CD14-positive monocyte (primary cell): Measurements from ENCODE around the gene EGFR. TPM values are rescaled to one million over a fixed set of nuclear protein-coding genes. Genes with fewer than 3 reads are reported as not detected.

Experiments
- DNase-seq, 3 donors: peaks; one replicate each; pipeline ENCODE4 v3.0.0-alpha.2; 2011 to 2022
- H2AFZ ChIP-seq: 2 replicates; pipeline ENCODE4 v1.6.0; 2012; ENCODE audit warnings: mild to moderate bottlenecking, low read depth, low read length, inconsistent platforms; ENCODE audit not compliant: insufficient read depth, poor library complexity, severe bottlenecking
- H3K27ac ChIP-seq, 2 donors: 1 replicate in 1 of 2; 2 replicates in 1 of 2; pipeline ENCODE4 v1.5.1; 2012 to 2013; ENCODE audit warnings: low read length in 2 of 2, control low read depth in 1 of 2, inconsistent platforms in 1 of 2, low read depth in 1 of 2, mild to moderate bottlenecking in 1 of 2
- H3K27me3 ChIP-seq, 2 donors: one replicate each; pipeline versions ENCODE4 v1.6.0 to v1.6.1; 2011 to 2013; ENCODE audit warnings: low read length in 2 of 2; ENCODE audit not compliant: control insufficient read depth in 2 of 2, insufficient read depth in 2 of 2
- H3K36me3 ChIP-seq, 2 donors: replicated peaks in 1 of 2; 1 replicate in 1 of 2; 2 replicates in 1 of 2; pipeline versions ENCODE4 v1.5.1 to v1.6.1; 2012 to 2013; ENCODE audit warnings: low read length in 2 of 2, control low read depth in 1 of 2, inconsistent platforms in 1 of 2, mild to moderate bottlenecking in 1 of 2; ENCODE audit not compliant: insufficient read depth in 2 of 2, control insufficient read depth in 1 of 2
- H3K4me1 ChIP-seq, 2 donors: 1 replicate in 1 of 2; 2 replicates in 1 of 2; pipeline versions ENCODE4 v1.5.1 to v1.6.1; 2012 to 2013; ENCODE audit warnings: low read length in 2 of 2, control low read depth in 1 of 2, inconsistent platforms in 1 of 2, mild to moderate bottlenecking in 1 of 2, moderate library complexity in 1 of 2; ENCODE audit not compliant: insufficient read depth in 2 of 2, control insufficient read depth in 1 of 2
- H3K4me2 ChIP-seq: replicated peaks from 2 replicates; pipeline ENCODE3; 2012; ENCODE audit warnings: low read length, moderate library complexity, mild to moderate bottlenecking; ENCODE audit not compliant: poor library complexity, severe bottlenecking; ENCODE audit errors: extremely low read depth
- H3K4me3 ChIP-seq, 3 experiments: fragments of 200-600 bp in 1 of 3; sonication (generic) in 1 of 3; replicated peaks in 1 of 3; 1 replicate in 2 of 3; 2 replicates in 1 of 3; pipeline ENCODE4 v1.5.1; 2011 to 2013; ENCODE audit warnings: low read length in 3 of 3, mild to moderate bottlenecking in 3 of 3, control low read depth in 2 of 3, low read depth in 2 of 3, inconsistent platforms in 1 of 3, moderate library complexity in 1 of 3
- H3K79me2 ChIP-seq: 2 replicates; pipeline ENCODE4 v1.6.0; 2012; ENCODE audit warnings: mild to moderate bottlenecking, control low read depth, inconsistent platforms, low read length, moderate library complexity; ENCODE audit not compliant: insufficient read depth
- H3K9ac ChIP-seq: 2 replicates; pipeline ENCODE4 v1.6.0; 2017; ENCODE audit warnings: low read length, mild to moderate bottlenecking; ENCODE audit not compliant: insufficient read depth, poor library complexity, severe bottlenecking
- H3K9me3 ChIP-seq, 2 donors: replicated peaks in 1 of 2; 1 replicate in 1 of 2; 2 replicates in 1 of 2; pipeline versions ENCODE4 v1.5.1 to v1.6.1; 2012 to 2013; ENCODE audit warnings: low read length in 2 of 2, control low read depth in 1 of 2; ENCODE audit not compliant: control insufficient read depth in 1 of 2, insufficient read depth in 1 of 2
- H4K20me1 ChIP-seq: 2 replicates; pipeline ENCODE4 v1.6.0; 2012; ENCODE audit warnings: mild to moderate bottlenecking, low read length, control low read depth, moderate library complexity; ENCODE audit not compliant: insufficient read depth
- H3K27ac Mint-ChIP-seq, 7 donors: one replicate each; pipeline ENCODE4 v1.8.0; 2020; ENCODE audit warnings: mild to moderate bottlenecking in 7 of 7, mixed read lengths in 7 of 7, moderate library complexity in 6 of 7, inconsistent platforms in 2 of 7
- H3K27me3 Mint-ChIP-seq, 3 donors: one replicate each; pipeline ENCODE4 v1.8.0; 2021 to 2022; ENCODE audit warnings: low read depth in 3 of 3, mild to moderate bottlenecking in 3 of 3, mixed read lengths in 3 of 3, moderate library complexity in 3 of 3, inconsistent platforms in 1 of 3
- H3K36me3 Mint-ChIP-seq, 2 donors: one replicate each; pipeline ENCODE4 v1.8.0; 2020; ENCODE audit warnings: mixed read lengths in 2 of 2, inconsistent platforms in 1 of 2, mild to moderate bottlenecking in 1 of 2
- H3K4me1 Mint-ChIP-seq: one replicate; pipeline ENCODE4 v1.8.0; 2020; ENCODE audit warnings: mild to moderate bottlenecking, mixed read lengths
- H3K4me3 Mint-ChIP-seq, 2 donors: one replicate each; pipeline ENCODE4 v1.8.0; 2020; ENCODE audit warnings: mild to moderate bottlenecking in 2 of 2, mixed read lengths in 2 of 2, moderate library complexity in 1 of 2
- H3K9me3 Mint-ChIP-seq, 7 donors: one replicate each; pipeline ENCODE4 v1.8.0; 2020 to 2022; ENCODE audit warnings: mixed read lengths in 7 of 7, mild to moderate bottlenecking in 6 of 7, moderate library complexity in 6 of 7, inconsistent platforms in 2 of 7
- CTCF ChIP-seq: fragments of 200-600 bp; IDR thresholded peaks from one replicate; pipeline ENCODE4 v1.8.0; 2022; ENCODE audit warnings: antibody characterized with exemption, mild to moderate bottlenecking
- WGBS: methylation state at CpG from one replicate; pipeline ENCODE4 v1.1.5; 2013; ENCODE audit warnings: missing lambda C conversion rate; ENCODE audit not compliant: insufficient coverage; 5-methylcytosine and 5-hydroxymethylcytosine counted together
- intact Hi-C, 2 donors: fragments of 100-400 bp; cut with micrococcal nuclease; formaldehyde crosslinking; loops; one replicate each; pipeline versions ENCODE4 v1.15.0 to v1.15.1; 2023
- polyA plus RNA-seq, 3 donors: library from polyadenylated mRNA; depleted of rRNA in 1 of 3; unstranded in 2 of 3; stranded (reverse) in 1 of 3; fragments of 300-500 nt in 2 of 3; fragments of >200 nt in 1 of 3; fragmentation: Illumina TruSeq in 2 of 3; gene quantifications; 1 replicate in 2 of 3; 2 replicates in 1 of 3; pipeline ENCODE4 v1.2.3, GENCODE V29; 2012 to 2021

Gene EGFR
- polyA plus RNA-seq, 3 donors, result not detected

- TF ChIP-seq CTCF, result no peak
- H3K27ac Mint-ChIP-seq, result no peak overlapping the region
- no peaks in the 10 kb centered on the region for H3K4me1 ChIP-seq
- no peaks in the 10 kb centered on the region for H3K36me3 Mint-ChIP-seq
- 91% methylated on average over 6 of the region's 6 CpGs for WGBS
- no peak overlapping the region for H3K4me3 ChIP-seq
- no peak overlapping the region for H3K4me2 ChIP-seq
- no peaks in the 10 kb centered on the region for H3K4me1 Mint-ChIP-seq
- H3K4me3 Mint-ChIP-seq, result no peak overlapping the region
- H3K9me3 Mint-ChIP-seq, result peaks cover 0 to 6% (median 1%) of the 10 kb centered on the region in 7 donors
- H3K27me3 ChIP-seq, result no peaks in the 10 kb centered on the region
- H2AFZ ChIP-seq, result no peak overlapping the region
- H4K20me1 ChIP-seq, result no peaks in the 10 kb centered on the region
- no peak for DNase-seq
- intact Hi-C loops, result no loop called here
- H3K9ac ChIP-seq, result no peak overlapping the region
- H3K27me3 Mint-ChIP-seq, result peaks cover 2 to 5% (median 3%) of the 10 kb centered on the region in 3 donors
- no peaks in the 10 kb centered on the region for H3K36me3 ChIP-seq
- no peak overlapping the region for H3K27ac ChIP-seq
- H3K79me2 ChIP-seq, result no peaks in the 10 kb centered on the region
- H3K9me3 ChIP-seq, result no peaks in the 10 kb centered on the region
These were observed 48.1 kb downstream of the EGFR start for GRCh38 chr7:55066938-55067337.

- Histone ChIP-seq H3K4me1 (no peaks in the 10 kb centered on the region), H3K9me3 (no peaks in the 10 kb centered on the region), H3K79me2 (no peaks in the 10 kb centered on the region), H2AFZ (no peak overlapping the region), H3K4me2 (no peak overlapping the region), H3K27me3 (no peaks in the 10 kb centered on the region), H3K27ac (no peak overlapping the region), H3K36me3 (no peaks in the 10 kb centered on the region), H3K4me3 (no peak overlapping the region), H3K9ac (no peak overlapping the region), H4K20me1 (no peaks in the 10 kb centered on the region)
- Mint-ChIP-seq H3K27ac (no peak overlapping the region), H3K4me1 (no peaks in the 10 kb centered on the region), H3K36me3 (no peaks in the 10 kb centered on the region), H3K27me3 (peaks cover 2 to 5% (median 3%) of the 10 kb centered on the region in 3 donors), H3K4me3 (no peak overlapping the region), H3K9me3 (peaks cover 0 to 4% (median 0%) of the 10 kb centered on the region in 7 donors)
- no peak for TF ChIP-seq CTCF
- intact Hi-C loops, result no loop called here
- DNase-seq, result no peak
- 94% methylated on average over 11 of the region's 14 CpGs for WGBS
These were observed 48.9 kb downstream of the EGFR start for GRCh38 chr7:55067748-55068147.
